Endothelial cell of hepatic sinusoid (primary cell): ENCODE measurements around the gene KIF26B.

ENCODE experiments used
- in situ Hi-C: cut with HindIII; loops from 2 replicates; pipeline ENCODE4 v1.10.0; 2017; ENCODE audit warnings: low sequenced_read_pairs

KIF26B gene

GRCh38 chr1:245234217-245235081 is 79.7 kb downstream of the KIF26B start:
- in situ Hi-C loops = no loop called here

DNA sequence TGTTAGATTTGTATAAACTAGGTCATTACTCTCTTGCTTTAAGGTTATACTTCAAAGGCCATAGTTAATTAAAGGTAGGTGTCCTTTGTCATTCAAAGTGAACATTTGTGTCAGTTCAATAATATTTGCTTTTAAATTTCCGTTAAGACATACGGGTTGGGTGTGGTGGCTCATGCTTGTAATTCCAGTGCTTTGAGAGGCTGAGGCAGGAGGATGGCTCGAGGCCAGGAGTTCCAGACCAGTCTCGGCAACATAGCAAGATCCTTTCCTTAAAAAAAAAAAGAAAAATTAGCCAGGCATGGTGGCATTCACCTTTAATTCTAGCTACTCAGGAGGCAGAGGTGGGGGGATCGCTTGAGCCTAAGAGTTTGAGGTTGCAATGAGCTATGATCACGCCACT is 80.4 kb downstream of the KIF26B start:
- in situ Hi-C loops = no loop called here

- in situ Hi-C loops = no loop called here
Measured at GRCh38 chr1:245240648-245241165, 85.9 kb downstream of the KIF26B start.

DNA sequence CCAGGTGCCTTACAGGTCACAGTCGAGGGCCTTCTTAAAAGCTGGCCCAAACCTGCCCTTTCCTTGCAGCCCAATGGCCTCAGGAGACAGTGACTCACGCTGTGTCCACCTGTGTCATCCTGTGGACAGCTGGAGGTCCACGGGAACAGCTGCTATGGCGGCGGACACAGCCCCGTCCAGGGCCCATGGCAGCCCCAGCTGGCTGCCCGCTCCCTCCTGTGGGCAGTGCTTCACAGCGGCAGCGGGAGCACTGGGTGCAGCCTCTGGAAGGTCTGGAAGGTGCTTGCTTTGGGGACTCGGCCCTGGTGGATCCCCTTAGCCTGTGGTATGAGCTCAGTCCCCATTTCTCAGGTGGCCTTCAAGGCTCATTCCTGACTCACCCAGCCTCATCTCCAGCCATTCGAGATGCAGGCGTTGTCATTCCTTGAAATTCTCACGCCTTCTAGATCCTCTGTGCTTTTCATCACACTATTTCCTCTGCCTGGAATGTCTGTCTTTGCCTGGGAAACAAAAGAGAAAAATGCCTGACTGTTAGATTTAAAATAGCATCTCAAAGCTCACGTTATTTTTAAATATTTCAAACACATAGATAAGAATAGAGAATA is 86.8 kb downstream of the KIF26B start:
- in situ Hi-C loops = no loop called here

DNA sequence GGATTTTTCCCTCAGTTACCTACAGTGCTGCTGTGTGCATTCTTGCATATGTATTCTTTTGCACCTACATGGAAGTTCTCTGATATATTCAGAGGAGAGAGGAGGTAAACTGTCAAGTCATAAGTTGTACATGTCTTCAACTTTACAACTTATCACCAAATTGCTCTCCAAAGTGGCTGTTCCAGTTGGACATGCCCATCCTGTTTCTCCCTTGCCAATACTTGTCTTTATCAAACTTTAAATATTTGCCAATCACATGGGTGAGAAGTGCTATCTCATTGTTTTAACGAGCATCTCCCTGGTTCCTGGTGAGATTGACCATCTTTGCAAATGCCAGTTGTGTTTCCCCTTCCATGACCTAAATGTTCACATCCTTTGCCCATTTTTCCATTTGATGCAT is 88.2 kb downstream of the KIF26B start:
- in situ Hi-C loops = no loop called here

GRCh38 chr1:245245021-245245667 is 90.4 kb downstream of the KIF26B start:
- in situ Hi-C loops = no loop called here

DNA sequence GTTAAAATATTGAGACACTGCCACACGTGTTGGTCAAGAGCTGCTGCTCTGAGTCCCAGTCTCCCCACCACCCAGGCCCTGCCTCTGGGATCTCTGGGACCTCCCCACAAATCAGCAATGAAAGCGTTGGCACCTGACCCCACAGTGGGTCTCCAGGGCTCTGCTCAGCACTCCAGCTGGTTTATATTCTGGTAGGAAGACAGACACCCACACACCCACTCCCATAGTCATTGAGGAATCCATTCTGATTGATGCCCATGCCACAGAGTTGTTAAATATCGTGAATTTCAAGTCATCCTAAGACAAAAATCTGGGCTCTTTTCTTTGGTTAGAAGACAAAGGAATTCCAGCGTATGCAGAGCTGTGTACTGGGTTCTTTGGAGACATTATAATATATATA is 91.6 kb downstream of the KIF26B start:
- in situ Hi-C loops = no loop called here

DNA sequence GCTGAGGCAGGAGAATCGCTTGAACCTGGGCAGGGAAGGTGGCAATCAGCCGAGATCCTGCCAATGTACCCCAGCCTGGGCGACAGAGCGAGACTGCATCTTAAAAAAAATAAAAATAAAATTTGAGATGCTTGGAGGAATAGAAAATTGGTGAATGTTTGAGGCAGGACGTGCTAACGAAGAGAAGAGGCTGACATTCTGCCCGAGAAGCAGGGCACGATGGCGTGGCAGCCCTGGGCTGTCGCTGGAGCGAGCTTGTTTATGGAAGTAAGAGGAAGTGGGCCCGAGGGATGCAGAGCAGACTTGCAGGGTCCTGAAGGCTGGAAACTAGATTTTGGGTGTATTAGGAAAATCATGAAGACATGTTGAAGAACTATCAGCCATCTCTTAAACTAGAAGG is 92.6 kb downstream of the KIF26B start:
- in situ Hi-C loops = no loop called here

- in situ Hi-C loops = no loop called here
Measured at GRCh38 chr1:245247801-245248200, 93.0 kb downstream of the KIF26B start.

DNA sequence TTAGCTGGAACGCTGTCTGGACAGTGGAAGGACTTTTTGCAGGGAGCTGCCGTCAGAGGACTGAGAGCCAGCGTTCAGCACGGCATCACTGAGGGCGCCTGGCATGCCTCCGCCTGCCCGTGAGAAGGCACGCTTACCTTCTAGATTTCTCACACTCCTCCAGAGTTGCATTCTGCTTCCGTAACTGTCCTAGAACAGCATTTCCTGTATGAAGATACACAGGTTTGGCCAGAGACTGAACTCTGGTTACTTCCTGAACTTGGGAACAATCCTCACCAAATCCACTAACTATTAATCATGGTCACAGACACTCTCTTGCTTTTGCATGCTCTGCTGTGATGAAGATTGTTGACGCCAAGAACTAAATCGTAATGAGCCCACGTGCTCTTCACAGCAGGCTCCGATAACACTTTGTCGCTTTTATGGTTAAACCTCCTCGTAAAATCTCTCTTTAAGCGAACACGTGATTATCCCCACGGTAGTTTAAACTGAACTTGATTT is 93.5 kb downstream of the KIF26B start:
- in situ Hi-C loops = no loop called here

DNA sequence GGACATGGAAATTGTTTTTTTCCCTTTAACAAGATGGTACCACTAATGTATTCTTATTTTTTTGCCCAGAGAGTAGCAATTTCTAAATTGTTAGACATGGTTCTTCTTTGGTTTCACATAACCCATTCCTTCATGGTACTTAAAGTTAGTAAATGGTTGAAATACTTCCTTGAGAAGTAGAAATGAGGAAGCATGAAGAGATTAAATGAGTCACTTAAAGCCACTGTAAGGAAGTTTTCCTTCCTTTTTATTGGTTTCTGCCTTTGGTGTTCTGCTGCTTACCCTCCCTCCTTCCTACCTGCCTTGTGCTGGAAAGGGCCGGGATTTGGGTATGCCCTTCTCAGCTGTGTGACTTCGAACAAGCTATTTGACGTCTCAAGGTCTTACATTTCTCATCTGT is 101.0 kb downstream of the KIF26B start:
- in situ Hi-C loops = no loop called here

GRCh38 chr1:245256528-245256927 is 101.7 kb downstream of the KIF26B start:
- in situ Hi-C loops = no loop called here

DNA sequence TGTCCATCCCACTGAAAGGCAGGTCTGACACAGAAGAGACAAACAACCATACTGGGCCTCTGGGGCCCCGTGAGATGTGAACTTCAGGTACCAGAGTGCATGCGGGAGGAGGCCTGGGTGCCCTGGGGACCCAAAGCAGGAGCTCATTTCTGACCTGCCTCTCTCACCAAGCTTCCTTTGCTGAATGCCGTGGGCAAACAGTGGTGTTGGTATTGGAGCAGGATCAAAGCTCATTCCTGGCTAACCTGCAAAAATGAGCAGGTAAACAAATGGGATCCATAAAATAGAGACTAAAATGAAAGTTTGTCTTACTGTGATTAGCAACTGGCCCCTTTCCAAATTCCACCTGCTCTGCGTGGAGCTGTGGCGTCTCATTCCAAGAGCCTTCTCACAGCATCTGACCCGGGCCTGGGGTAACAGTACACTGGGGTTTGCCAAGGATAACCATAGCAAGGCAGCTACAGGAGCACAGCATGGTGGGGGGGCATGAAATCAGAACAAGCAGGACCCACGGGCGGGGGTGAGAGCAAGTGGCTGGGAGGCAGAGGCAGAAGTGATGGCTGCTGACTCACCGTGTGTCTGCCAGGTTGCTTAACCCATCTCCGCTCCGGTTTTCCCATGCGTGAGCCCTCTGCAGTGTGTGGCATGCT is 103.6 kb downstream of the KIF26B start:
- in situ Hi-C loops = no loop called here

GRCh38 chr1:245260110-245260882 is 105.5 kb downstream of the KIF26B start:
- in situ Hi-C loops = no loop called here

DNA sequence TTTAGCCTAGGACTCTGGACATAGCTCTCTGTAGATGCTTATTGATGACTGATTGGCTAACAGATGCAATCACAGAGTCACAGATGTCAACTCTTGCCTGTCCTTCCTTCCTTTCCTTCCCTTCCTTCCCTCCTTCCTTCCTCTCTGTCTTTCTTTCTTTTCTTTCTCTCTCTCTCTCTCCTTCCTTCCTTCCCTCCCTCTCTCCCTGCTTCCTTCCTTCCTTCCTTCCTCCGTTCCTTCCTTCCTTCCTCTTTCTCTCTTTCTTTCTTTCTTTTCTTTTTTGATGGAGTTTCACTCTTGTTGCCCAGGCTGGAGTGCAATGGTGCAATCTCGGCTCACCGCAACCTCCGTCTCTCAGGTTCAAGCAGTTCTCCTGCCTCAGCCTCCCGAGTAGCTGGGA is 106.1 kb downstream of the KIF26B start:
- in situ Hi-C loops = no loop called here

DNA sequence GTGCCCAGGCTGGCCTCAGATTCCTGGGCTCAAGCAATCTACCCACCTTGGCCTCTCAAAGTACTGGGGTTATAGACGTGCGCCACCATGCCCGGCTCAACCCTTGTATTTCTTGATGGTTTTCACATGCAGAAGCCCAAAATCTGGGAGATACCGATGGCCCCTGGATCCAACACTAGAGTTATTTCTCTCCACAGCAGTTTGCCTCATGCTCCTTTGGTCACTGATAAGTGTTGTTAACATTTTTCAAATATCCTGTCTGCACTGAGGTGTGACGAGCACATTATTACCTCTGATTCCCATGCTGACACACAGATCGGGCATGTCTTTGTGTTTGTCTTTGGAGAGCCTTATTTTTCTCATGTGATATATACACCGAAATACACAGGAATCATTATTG is 107.0 kb downstream of the KIF26B start:
- in situ Hi-C loops = no loop called here

DNA sequence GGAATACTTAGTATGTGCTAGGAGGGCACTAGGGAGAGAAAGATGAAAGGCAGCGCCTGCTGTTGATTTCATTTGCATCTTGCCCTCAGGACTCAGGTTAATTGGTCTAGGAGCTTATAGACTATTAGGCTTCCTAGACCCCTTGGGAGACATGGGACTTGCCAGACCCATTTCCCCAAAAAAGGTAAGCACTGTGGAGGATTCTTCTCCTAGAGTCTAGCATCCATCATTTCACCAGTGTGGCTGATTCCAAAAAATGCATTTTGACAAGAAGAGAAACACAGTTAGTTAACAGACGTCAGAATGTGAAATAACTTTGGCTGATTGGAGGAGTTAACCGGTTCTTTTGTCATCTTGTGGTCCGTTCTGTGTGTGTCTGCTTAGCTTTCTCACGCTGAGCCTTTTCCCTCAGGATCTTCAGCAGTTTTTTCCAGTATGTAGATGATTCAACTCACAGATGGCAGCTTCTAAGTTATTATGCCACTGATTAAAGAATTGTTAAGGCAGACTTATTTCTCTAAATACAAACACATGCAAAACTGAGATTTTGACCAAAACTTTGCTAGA is 108.8 kb downstream of the KIF26B start:
- in situ Hi-C loops = no loop called here

- in situ Hi-C loops = no loop called here
Measured at GRCh38 chr1:245264226-245264625, 109.4 kb downstream of the KIF26B start.

DNA sequence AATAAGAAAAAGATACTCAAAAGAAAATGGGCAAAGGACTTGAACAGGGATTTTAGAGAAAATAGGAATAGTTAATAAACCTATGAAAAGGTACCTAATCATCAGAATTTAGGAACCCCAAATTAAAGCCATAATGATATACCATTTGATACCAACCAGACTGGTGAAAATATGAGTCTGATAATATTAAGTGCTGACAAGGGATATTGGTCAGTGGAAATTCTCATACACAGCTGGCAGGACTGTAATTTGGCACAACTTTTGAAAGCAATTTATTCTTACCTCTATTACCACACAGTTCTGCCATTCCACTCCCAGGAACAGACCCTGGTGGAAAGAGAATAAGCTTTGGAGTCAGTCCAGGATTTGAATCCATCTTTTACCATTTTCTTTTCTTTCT is 111.3 kb downstream of the KIF26B start:
- in situ Hi-C loops = no loop called here

- in situ Hi-C loops = loop anchor here (5.0 kb wide), 1 partner anchor 67 kb away; no protein-coding TSS in a partner anchor
Measured at GRCh38 chr1:245270063-245270462, 115.3 kb downstream of the KIF26B start.
